PC-9 (cell line): ENCODE data around the gene IKZF4. TPM values are rescaled to one million over a fixed set of nuclear protein-coding genes. Genes with fewer than 3 reads are reported as not detected.
"Not testable (repeated sequence)": the region's sequence is repeated elsewhere in the genome, so short reads cannot be mapped to it uniquely, and the experiment has no call there.

Experiments
- BruUV-seq: library from RNA; stranded (reverse); fragments of 400-500 nt; replicated peaks from 2 replicates; lab custom pipeline; 2021; lab: Mats Ljungman, UMichigan
- CTCF ChIA-PET: fragments of 300-600 bp; sonication (Branson Sonifier 250); formaldehyde crosslinking; loops from one replicate; lab custom pipeline; 2022; ENCODE audit warnings: antibody characterized with exemption; lab: Charles Lee
- POLR2A ChIA-PET: fragments of 300-600 bp; sonication (Branson Sonifier 250); formaldehyde crosslinking; loops from one replicate; lab custom pipeline; 2022; ENCODE audit warnings: antibody characterized with exemption; ENCODE audit not compliant: unreplicated experiment; lab: Charles Lee
- DNase-seq, 2 experiments: peaks; one replicate each; pipeline versions ENCODE4 v3.0.0 to v3.0.0-alpha.2; 2015 to 2022; ENCODE audit warnings: mixed read lengths in 1 of 2
- H2AFZ ChIP-seq: fragments of 200-600 bp; sonication (generic); 2 replicates; pipeline ENCODE4 v1.8.1; 2017; ENCODE audit warnings: antibody characterized with exemption
- H3F3A ChIP-seq: fragments of 200-600 bp; sonication (generic); 2 replicates; pipeline ENCODE4 v1.8.1; 2017; ENCODE audit warnings: antibody characterized with exemption, mild to moderate bottlenecking, low read depth; ENCODE audit not compliant: insufficient read depth
- H3K27ac ChIP-seq: fragments of 200-600 bp; sonication (generic); 2 replicates; pipeline ENCODE4 v1.6.1; 2016; ENCODE audit warnings: mixed run types
- H3K27me3 ChIP-seq: fragments of 200-600 bp; sonication (generic); 2 replicates; pipeline ENCODE4 v1.6.1; 2016; ENCODE audit warnings: low read depth, mixed run types; ENCODE audit not compliant: insufficient read depth
- H3K36me3 ChIP-seq: fragments of 200-600 bp; sonication (generic); 2 replicates; pipeline ENCODE4 v1.6.1; 2016; ENCODE audit warnings: low read depth, mixed run types
- H3K4me1 ChIP-seq: fragments of 200-600 bp; sonication (generic); replicated peaks from 2 replicates; pipeline ENCODE4 v1.6.1; 2016; ENCODE audit warnings: mixed run types; ENCODE audit not compliant: insufficient read depth
- H3K4me2 ChIP-seq: fragments of 200-600 bp; sonication (generic); 2 replicates; pipeline ENCODE4 v1.6.1; 2017; ENCODE audit warnings: mixed run types
- H3K4me3 ChIP-seq: fragments of 200-600 bp; sonication (generic); 2 replicates; pipeline ENCODE4 v1.6.1; 2016; ENCODE audit warnings: mixed run types
- H3K79me2 ChIP-seq: fragments of 200-600 bp; sonication (generic); 2 replicates; pipeline ENCODE4 v1.6.1; 2017; ENCODE audit warnings: low read depth, mixed run types
- H3K9me2 ChIP-seq: fragments of 200-600 bp; sonication (generic); 2 replicates; pipeline ENCODE4 v1.8.1; 2017; ENCODE audit warnings: mild to moderate bottlenecking; ENCODE audit not compliant: insufficient read depth
- H3K9me3 ChIP-seq: fragments of 200-600 bp; sonication (generic); 2 replicates; pipeline ENCODE4 v1.8.1; 2016; ENCODE audit warnings: low read depth; ENCODE audit not compliant: insufficient read depth
- H4K20me1 ChIP-seq: fragments of 200-600 bp; sonication (generic); 2 replicates; pipeline ENCODE4 v1.8.1; 2017; ENCODE audit not compliant: insufficient read depth
- EZH2 ChIP-seq: fragments of 200-600 bp; sonication (generic); IDR thresholded peaks from 2 replicates; pipeline ENCODE4 v1.8.0; 2017; ENCODE audit warnings: antibody characterized with exemption, low read depth
- intact Hi-C: fragments of 100-400 bp; cut with micrococcal nuclease; formaldehyde crosslinking; loops from one replicate; pipeline ENCODE4 v1.10.0; 2022; ENCODE audit not compliant: unreplicated experiment
- total RNA-seq: library from RNA; stranded (reverse); gene quantifications from 2 replicates; pipeline ENCODE4 v1.2.3, GENCODE V29; 2021
- TF ChIP-seq, protein P1 (sequence below): fragments of 200-600 bp; sonication (generic); conservative IDR thresholded peaks from 2 replicates; pipeline ENCODE4 v1.6.1; 2017; ENCODE audit warnings: mixed run types, antibody characterized with exemption, mild to moderate bottlenecking, moderate library complexity

The IKZF4 gene
- total RNA-seq, 1 experiment from 2014 or later: 7.4 TPM

DNA sequence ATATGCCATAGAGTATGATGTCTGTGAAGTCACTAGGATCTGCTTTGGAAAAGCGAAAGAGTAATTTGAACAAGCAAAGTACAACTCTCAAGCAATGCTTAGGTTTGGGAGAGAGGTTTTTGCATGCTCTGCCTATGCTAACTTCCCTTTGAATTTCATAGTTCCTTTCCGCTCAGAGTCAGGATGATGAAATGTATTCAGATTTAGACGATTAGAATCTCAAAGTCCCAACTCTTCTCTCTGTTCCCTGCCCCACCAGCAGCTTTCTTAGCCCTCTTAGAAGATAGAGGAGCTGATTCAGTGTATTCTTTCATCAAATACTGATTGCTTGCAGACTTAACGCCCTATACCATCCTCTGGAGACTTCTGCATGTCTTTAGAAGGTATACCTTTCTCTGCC is 35.5 kb upstream of the IKZF4 start:
- intact Hi-C loops: no loop called here
- Histone ChIP-seq H3K9me3 (no peaks in the 10 kb centered on the region), H4K20me1 (0 out of 2 replicates have a peak, but pooled peaks cover 5% of the 10 kb centered on the region), H3K27ac (no peak overlapping the region), H3K4me2 (no peak overlapping the region), H3K79me2 (peaks cover 9% of the 10 kb centered on the region), H3K9me2 (no peaks in the 10 kb centered on the region), H3K36me3 (peaks cover 17% of the 10 kb centered on the region; the same call in 1 of the 2 replicates), H3K4me1 (peaks cover 17% of the 10 kb centered on the region), H3K4me3 (no peak overlapping the region), H2AFZ (no peak overlapping the region), H3K27me3 (no peaks in the 10 kb centered on the region), H3F3A (peaks cover 21% of the 10 kb centered on the region)
- ChIA-PET POLR2A (no interaction called here), CTCF (interaction anchor here (0.5 kb wide), 1 partner anchor 243 kb away, joined by 3 read pairs; no protein-coding TSS in a partner anchor)
- DNase-seq: no peak
- BruUV-seq: no TSS peak
- TF ChIP-seq EZH2: no peak
- TF ChIP-seq, protein P1, sequence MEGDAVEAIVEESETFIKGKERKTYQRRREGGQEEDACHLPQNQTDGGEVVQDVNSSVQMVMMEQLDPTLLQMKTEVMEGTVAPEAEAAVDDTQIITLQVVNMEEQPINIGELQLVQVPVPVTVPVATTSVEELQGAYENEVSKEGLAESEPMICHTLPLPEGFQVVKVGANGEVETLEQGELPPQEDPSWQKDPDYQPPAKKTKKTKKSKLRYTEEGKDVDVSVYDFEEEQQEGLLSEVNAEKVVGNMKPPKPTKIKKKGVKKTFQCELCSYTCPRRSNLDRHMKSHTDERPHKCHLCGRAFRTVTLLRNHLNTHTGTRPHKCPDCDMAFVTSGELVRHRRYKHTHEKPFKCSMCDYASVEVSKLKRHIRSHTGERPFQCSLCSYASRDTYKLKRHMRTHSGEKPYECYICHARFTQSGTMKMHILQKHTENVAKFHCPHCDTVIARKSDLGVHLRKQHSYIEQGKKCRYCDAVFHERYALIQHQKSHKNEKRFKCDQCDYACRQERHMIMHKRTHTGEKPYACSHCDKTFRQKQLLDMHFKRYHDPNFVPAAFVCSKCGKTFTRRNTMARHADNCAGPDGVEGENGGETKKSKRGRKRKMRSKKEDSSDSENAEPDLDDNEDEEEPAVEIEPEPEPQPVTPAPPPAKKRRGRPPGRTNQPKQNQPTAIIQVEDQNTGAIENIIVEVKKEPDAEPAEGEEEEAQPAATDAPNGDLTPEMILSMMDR: no peak

DNA sequence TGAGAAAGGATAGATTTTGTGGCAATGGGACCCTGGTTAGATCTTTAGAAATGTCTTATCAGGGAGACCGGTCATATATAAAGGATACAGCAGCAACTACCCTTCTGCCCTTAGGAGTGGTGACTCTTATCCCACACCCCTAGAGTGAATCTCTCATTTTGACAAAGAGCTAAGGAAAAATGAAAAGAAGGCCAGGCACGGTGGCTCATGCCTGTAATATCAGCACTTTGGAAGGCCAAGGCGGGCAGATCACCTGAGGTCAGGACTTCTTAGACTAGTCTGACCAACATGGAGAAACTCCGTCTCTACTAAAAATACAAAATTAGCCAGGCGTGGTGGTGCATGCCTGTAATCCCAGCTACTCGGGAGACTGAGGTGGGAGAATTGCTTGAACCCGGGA is 34.9 kb upstream of the IKZF4 start:
- H3K4me2 ChIP-seq, H4K20me1 ChIP-seq, DNase-seq, H3K4me3 ChIP-seq, H2AFZ ChIP-seq, H3K27me3 ChIP-seq, H3K9me3 ChIP-seq, POLR2A ChIA-PET, intact Hi-C loops, H3K27ac ChIP-seq, H3K79me2 ChIP-seq, BruUV-seq, H3K9me2 ChIP-seq: not testable (repeated sequence)
- Histone ChIP-seq H3K36me3 (peaks cover 17% of the 10 kb centered on the region; the same call in 1 of the 2 replicates), H3F3A (peaks cover 19% of the 10 kb centered on the region), H3K4me1 (peaks cover 17% of the 10 kb centered on the region)
- CTCF ChIA-PET: interaction anchor here (0.5 kb wide), 1 partner anchor 244 kb away, joined by 3 read pairs; no protein-coding TSS in a partner anchor

DNA sequence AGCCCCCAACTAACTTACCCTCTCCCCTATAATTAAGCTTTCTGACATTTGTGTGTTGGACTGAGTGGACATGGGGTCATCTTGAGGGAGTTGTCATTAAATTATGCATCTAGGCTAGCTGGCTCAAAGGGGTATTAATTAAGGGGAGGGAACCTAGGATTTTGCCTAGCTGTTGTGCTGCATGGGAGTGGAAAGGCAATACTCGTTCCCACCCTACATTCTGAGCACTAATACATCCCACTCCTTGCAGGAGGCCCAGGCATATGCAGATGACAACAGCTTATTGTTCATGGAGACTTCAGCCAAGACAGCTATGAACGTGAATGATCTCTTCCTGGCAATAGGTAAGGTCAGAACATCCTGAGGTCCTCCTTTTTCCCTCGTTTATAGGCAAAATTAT is 29.7 kb upstream of the IKZF4 start:
- H2AFZ ChIP-seq: no peak overlapping the region
- ChIA-PET CTCF (interaction anchor here (0.7 to 1.1 kb wide), 2 partner anchors 149 to 254 kb away, joined by 4 to 5 read pairs; no protein-coding TSS in a partner anchor), POLR2A (no interaction called here)
- H3K79me2 ChIP-seq: no peaks in the 10 kb centered on the region
- no peaks in the 10 kb centered on the region; the same call in 1 of the 2 replicates for H3K36me3 ChIP-seq
- no peaks in the 10 kb centered on the region for H3K27me3 ChIP-seq
- H3K27ac ChIP-seq: no peak overlapping the region
- no TSS peak for BruUV-seq
- no peaks in the 10 kb centered on the region for H3K9me3 ChIP-seq
- intact Hi-C loops: no loop called here
- no peak for DNase-seq
- H3F3A ChIP-seq: peaks cover 17% of the 10 kb centered on the region; the same call in 1 of the 2 replicates
- H4K20me1 ChIP-seq: no peaks in the 10 kb centered on the region
- no peak overlapping the region for H3K4me2 ChIP-seq
- H3K4me1 ChIP-seq: no peaks in the 10 kb centered on the region
- H3K9me2 ChIP-seq: no peaks in the 10 kb centered on the region
- no peak for TF ChIP-seq EZH2
- TF ChIP-seq, protein P1: no peak
- H3K4me3 ChIP-seq: no peak overlapping the region
